Testis (tissue), 2 donors: ENCODE measurements around the gene SVEP1.

Experiments used
- POLR2A ChIP-seq: fragments of 450-650 bp; IDR thresholded peaks from one replicate; pipeline ENCODE4 v1.6.1; 2017; ENCODE audit warnings: antibody characterized with exemption, mild to moderate bottlenecking, moderate library complexity
- TF ChIP-seq, protein P1 (sequence below), 3 experiments: fragments of 450-650 bp in 2 of 3; fragments of 200-600 bp in 1 of 3; sonication (generic) in 1 of 3; IDR thresholded peaks; one replicate each; pipeline ENCODE4 v1.5.1; 2016 to 2019; ENCODE audit warnings: antibody characterized with exemption in 3 of 3, mild to moderate bottlenecking in 2 of 3, moderate library complexity in 1 of 3

DNA sequence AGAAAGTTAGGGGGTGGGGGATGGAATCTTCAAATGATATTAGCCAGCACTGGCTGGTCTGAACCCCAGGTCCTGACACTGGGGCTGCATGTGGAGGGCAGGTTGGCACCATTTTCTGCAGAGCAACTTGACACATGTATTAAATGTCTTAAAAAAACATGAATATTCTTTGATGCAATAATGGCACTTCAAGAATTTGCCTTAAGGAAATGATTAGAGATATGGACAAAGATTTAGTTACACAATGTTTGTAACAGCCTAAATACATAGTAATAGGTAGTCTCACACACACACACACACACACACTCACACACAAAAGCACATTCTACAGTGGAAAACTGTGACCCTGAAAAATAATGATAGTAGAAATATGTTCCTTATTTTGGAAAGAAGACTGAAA lies 3.6 kb downstream of the SVEP1 start:
- TF ChIP-seq, protein P1, sequence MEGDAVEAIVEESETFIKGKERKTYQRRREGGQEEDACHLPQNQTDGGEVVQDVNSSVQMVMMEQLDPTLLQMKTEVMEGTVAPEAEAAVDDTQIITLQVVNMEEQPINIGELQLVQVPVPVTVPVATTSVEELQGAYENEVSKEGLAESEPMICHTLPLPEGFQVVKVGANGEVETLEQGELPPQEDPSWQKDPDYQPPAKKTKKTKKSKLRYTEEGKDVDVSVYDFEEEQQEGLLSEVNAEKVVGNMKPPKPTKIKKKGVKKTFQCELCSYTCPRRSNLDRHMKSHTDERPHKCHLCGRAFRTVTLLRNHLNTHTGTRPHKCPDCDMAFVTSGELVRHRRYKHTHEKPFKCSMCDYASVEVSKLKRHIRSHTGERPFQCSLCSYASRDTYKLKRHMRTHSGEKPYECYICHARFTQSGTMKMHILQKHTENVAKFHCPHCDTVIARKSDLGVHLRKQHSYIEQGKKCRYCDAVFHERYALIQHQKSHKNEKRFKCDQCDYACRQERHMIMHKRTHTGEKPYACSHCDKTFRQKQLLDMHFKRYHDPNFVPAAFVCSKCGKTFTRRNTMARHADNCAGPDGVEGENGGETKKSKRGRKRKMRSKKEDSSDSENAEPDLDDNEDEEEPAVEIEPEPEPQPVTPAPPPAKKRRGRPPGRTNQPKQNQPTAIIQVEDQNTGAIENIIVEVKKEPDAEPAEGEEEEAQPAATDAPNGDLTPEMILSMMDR (IDR thresholded peaks at IDR 0.05): no peak
- no peak for TF ChIP-seq POLR2A
